ENCODE results near the gene PCK1.

DNA sequence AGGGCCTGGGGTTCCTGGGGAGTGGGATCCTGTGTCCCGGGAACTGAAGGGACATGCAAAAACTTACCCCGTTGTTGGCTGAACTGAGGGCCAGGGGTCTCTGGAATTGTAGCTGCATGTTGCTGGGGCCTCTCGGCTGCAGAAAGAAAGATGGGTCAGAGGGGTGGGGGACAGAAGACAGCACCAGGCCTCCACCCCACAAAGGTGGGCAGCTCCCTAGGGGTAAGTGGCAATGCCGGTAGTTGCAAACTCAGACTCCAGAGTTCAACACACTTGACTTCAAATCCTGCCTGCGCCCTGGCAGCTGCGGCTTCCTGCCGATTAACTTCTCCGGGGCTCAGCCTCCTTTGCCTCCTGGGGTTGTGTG lies 54.5 kb downstream of the PCK1 start:
- TF ChIP-seq EZH2 (IDR thresholded peaks at IDR 0.05; ENCODE audit: insufficient read depth, poor library complexity, severe bottlenecking) (no peak), EZH2phosphoT487 (IDR thresholded peaks at IDR 0.05; ENCODE audit: insufficient read depth, low read depth) (no peak)

All from GM23248 (cell line).